ENCODE results near the gene NRM.
"Not testable (repeated sequence)": the region's sequence is repeated elsewhere in the genome, so short reads cannot be mapped to it uniquely, and the experiment has no call there.

NRM gene

DNA sequence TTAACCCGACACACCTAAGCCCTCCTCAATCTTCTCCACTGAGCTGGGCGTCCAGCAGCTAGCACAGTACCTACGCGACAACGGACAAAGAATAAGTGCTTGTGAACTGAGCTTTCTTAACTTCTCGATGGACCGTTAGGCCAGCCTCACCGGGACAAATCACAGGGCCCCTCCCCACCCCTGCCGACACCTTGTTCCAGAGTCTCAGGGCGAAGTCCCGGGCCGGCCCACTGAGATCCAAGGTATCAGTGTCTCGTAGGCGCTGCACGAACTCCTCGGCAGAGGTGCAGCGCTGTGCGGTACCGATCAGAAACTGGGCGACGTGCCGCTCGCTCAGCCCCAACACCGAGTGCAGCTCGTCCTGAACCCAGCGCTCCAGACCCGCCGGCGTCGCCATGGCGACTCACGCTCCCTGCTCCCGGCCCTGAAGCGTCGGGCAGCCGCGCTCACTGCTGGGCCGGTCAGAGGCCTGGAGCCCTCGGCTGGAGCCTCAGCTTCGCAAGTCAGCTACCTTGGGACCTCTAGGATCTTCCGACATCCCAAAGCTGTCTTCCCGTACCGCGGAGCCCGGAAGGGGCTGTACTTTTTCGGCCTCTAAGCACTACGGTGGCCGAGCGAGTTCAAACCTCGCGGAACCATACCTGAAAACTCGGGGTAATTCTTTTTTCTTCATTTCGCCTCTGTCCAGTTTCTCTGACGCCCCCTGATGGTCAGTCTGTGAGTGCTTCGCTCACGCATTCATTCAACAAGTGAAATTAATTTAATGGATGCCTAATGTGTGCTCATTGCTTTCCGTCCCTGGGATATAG lies 18.1 kb downstream of the NRM start, which contains the start of gene DHX16:
Gene DHX16 (minus strand): TSS at position 562 of the 809 bp plus-strand sequence. CDS start 165 bp downstream, at position 397.
- DNase-seq (ENCODE audit: extremely low read depth in 1 of 2, low read depth in 1 of 2): peak; percentile 77 to 89

DNA sequence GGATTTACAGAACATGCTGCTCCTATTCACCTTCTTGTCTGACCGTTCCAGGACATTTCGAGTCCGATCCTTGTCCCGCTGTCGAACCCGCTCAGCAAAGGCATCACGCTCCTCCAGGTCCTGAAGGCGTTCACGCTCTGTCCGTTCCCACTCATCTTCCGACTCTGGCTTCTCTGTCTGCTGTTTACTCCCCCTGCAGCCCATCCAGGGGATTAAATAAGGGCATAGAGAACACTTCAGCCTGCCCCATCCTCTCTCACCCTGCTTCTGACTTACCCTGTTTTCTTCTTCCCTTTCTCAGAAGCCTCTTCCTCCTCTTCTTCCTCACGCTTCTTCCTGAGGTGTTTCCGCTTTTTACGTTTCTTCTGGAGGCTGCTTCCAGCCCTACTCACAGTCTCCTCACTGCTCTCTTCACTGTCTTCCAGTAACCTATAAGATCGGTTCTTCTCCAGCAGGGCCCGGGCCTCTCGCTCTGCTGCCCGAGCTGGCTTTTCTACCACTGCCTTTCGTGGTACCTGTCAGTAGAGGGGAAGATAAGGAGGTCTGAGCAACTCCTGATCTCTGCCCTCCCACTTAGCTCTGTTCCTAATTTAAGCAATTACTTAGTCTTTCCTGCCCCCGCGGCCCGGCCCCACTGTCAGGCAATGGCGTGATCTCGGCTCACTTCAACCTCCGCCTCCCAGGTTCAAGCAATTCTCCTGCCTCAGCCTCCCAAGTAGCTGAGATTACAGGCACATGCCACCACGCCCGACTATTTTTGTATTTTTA lies 19.8 kb downstream of the NRM start:
- no peak for DNase-seq (ENCODE audit: extremely low read depth in 1 of 2, low read depth in 1 of 2)

GRCh38 chr6:30666300-30666699 lies 24.5 kb downstream of the NRM start:
- peak in 1 of 2 donors; percentile 72 for DNase-seq (ENCODE audit: extremely low read depth in 1 of 2, low read depth in 1 of 2)

GRCh38 chr6:30664994-30665767 lies 25.6 kb downstream of the NRM start:
- DNase-seq (ENCODE audit: extremely low read depth in 1 of 2, low read depth in 1 of 2): no peak

- not testable (repeated sequence) for DNase-seq (ENCODE audit: extremely low read depth in 1 of 2, low read depth in 1 of 2)
Observed at GRCh38 chr6:30657922-30658321, 32.9 kb downstream of the NRM start.

- no peak for DNase-seq (ENCODE audit: extremely low read depth in 1 of 2, low read depth in 1 of 2)
Observed at GRCh38 chr6:30657454-30657853, 33.3 kb downstream of the NRM start.

- DNase-seq (ENCODE audit: extremely low read depth in 1 of 2, low read depth in 1 of 2): no peak
Observed at GRCh38 chr6:30656513-30656912, 34.3 kb downstream of the NRM start.

GRCh38 chr6:30655743-30656094 lies 35.1 kb downstream of the NRM start:
- DNase-seq (ENCODE audit: extremely low read depth in 1 of 2, low read depth in 1 of 2): no peak

DNA sequence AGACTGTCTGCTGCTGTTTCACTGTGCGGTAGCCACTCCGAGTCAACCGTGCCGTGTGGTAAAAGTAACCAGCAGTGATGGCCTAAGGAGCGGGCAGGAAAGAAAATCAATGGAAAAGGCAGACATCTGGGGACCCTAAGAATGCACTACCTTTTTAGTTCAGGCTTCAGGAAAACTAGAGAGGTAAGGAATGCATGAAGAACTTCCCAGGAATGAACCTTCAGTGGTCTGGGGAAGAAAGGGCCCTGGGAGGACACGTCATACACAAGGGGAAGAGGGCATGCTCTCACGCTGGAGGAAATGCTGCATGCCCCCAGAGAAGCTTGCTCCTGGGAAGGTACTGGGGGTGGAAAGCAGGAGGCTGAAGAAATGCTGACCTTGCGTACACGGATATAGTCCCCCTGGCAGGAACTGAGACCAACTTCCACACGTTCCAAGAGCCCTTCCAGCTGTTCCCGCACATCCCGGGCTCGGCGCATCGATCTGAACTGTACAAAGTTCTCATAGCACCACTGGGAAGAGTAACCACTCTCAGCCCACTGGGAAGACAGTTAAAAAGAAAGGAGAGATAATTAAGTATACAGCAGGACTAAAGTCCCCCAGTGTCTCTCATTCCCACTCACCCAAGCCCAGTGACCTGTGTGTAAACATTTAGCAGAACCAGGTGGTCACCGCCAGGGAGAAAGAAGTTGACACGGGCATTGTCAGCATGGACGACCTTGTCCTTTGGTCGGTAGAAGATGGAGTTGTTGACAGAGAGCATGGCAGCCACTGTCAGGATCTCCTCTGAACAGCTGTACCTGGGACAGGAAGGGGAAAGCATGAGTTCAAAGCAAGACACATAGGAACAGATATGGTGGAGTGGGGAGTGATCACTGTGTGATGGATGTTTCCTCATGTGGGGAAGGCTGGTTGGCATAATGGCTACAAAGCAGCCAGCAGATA lies 35.7 kb downstream of the NRM start:
- DNase-seq (ENCODE audit: extremely low read depth in 1 of 2, low read depth in 1 of 2): no peak

DNA sequence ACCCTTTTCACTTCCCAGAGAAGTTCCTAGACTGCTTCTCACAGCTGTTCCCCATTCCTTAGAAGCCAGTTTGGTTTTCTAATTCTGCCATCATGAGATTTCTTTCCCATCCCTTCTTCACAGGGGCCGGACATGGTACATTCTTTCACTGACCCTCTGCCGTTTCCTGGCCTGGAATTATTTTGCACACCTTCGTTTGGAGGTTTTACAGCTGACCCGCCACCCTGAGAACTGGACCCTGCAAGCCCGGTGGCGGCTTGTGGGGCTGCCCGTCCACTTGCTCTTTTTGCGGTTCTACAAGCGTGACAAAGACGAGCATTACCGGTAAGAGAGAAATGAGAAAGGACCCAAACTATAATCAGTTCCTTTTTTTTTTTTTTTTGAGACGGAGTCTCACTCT lies 39.6 kb downstream of the NRM start:
- no peak for DNase-seq (ENCODE audit: extremely low read depth in 1 of 2, low read depth in 1 of 2)

- peak; percentile 68 to 75 for DNase-seq (ENCODE audit: extremely low read depth in 1 of 2, low read depth in 1 of 2)
Observed at GRCh38 chr6:30647242-30648116, 43.3 kb downstream of the NRM start.

- peak; percentile 80 to 88 for DNase-seq (ENCODE audit: extremely low read depth in 1 of 2, low read depth in 1 of 2)
Observed at GRCh38 chr6:30646450-30647241, 44.1 kb downstream of the NRM start, which contains the start of gene C6orf136. C6orf136 (plus strand) TSS chr6:30647133; CDS start chr6:30647232, 99 bp downstream.

- no peak for DNase-seq (ENCODE audit: extremely low read depth in 1 of 2, low read depth in 1 of 2)
Observed at GRCh38 chr6:30645989-30646388, 44.8 kb downstream of the NRM start.

- no peak for DNase-seq (ENCODE audit: extremely low read depth in 1 of 2, low read depth in 1 of 2)
Observed at GRCh38 chr6:30644769-30645168, 46.0 kb downstream of the NRM start.

GRCh38 chr6:30643656-30644055 lies 47.1 kb downstream of the NRM start:
- DNase-seq (ENCODE audit: extremely low read depth in 1 of 2, low read depth in 1 of 2): no peak

GRCh38 chr6:30641048-30641447 lies 49.7 kb downstream of the NRM start:
- no peak for DNase-seq (ENCODE audit: extremely low read depth in 1 of 2, low read depth in 1 of 2)

DNA sequence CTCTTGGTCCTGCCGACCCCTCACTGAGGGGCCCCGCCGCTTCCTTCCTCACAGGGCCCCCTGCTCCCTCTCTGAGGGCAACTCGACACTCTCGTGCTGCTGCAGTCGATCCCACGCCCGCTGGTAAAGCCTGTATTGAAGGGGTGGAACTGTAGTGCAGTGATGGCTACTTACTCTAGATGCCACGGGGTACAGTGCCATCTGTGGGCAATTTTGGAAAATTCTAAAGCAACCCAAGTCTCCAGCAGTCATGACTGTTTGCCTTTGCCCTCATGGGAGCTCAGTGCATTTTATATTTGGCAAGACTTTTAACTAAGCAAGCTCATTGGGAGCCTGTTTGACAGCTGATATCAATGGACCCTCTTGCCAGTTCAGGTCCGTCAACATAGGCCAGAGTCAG lies 50.3 kb downstream of the NRM start:
- DNase-seq (ENCODE audit: extremely low read depth in 1 of 2, low read depth in 1 of 2): no peak
